Body of pancreas (tissue), 4 donors: ENCODE measurements around the gene TADA2B. TPM values are rescaled to one million over a fixed set of nuclear protein-coding genes. Genes with fewer than 3 reads are reported as not detected.
"Not testable (repeated sequence)": the region's sequence is repeated elsewhere in the genome, so short reads cannot be mapped to it uniquely, and the experiment has no call there.

Source experiments
- ATAC-seq: fragments of 150-250 bp; one replicate; pipeline ENCODE4 v1.9.1; 2016
- DNase-seq, 4 donors: peaks; one replicate each; pipeline ENCODE4 v3.0.0-alpha.2; 2019
- H3K27ac ChIP-seq, 4 donors: fragments of 200-600 bp; sonication (generic); 1 replicate in 3 of 4; 2 replicates in 1 of 4; pipeline versions ENCODE4 v1.5.1 to v1.6.1; 2016 to 2019; ENCODE audit warnings: mild to moderate bottlenecking in 1 of 4, mixed read lengths in 1 of 4, moderate library complexity in 1 of 4
- H3K27me3 ChIP-seq, 2 donors: fragments of 200-600 bp; sonication (generic); one replicate each; pipeline ENCODE4 v1.6.0; 2016; ENCODE audit warnings: mild to moderate bottlenecking in 1 of 2
- H3K36me3 ChIP-seq, 2 donors: fragments of 200-600 bp; sonication (generic); replicated peaks in 1 of 2; 2 replicates each; pipeline ENCODE4 v1.5.1; 2016; ENCODE audit warnings: low read depth in 2 of 2; ENCODE audit not compliant: insufficient read depth in 1 of 2
- H3K4me1 ChIP-seq: fragments of 200-600 bp; sonication (generic); one replicate; pipeline ENCODE4 v1.6.0; 2016
- H3K4me3 ChIP-seq, 2 donors: fragments of 200-600 bp; sonication (generic); 1 replicate in 1 of 2; 2 replicates in 1 of 2; pipeline ENCODE4 v1.5.1; 2016 to 2019
- H3K9me3 ChIP-seq, 3 donors: fragments of 200-600 bp; sonication (generic); 1 replicate in 2 of 3; 2 replicates in 1 of 3; pipeline ENCODE4 v1.5.1; 2016
- POLR2A ChIP-seq, 3 donors: fragments of 450-650 bp; IDR thresholded peaks; one replicate each; pipeline ENCODE4 v1.6.1; 2016; ENCODE audit warnings: antibody characterized with exemption in 3 of 3, mild to moderate bottlenecking in 2 of 3
- WGBS, 2 donors: methylation state at CpG; one replicate each; pipeline ENCODE4 v1.1.5; 2017; 5-methylcytosine and 5-hydroxymethylcytosine counted together
- intact Hi-C: fragments of 100-400 bp; cut with DNase I; formaldehyde crosslinking; loops from one replicate; pipeline ENCODE4 v1.15.1; 2023
- total RNA-seq, 2 donors: library from RNA; depleted of rRNA; stranded (reverse); fragments of >200 nt; gene quantifications; one replicate each; pipeline ENCODE4 v1.1.0, GENCODE V29; 2016
- TF ChIP-seq, protein P1 (sequence below), 7 experiments: fragments of 450-650 bp in 4 of 7; fragments of 200-600 bp in 3 of 7; sonication (generic) in 3 of 7; IDR thresholded peaks; one replicate each; pipeline ENCODE4 v1.5.1; 2016 to 2019; ENCODE audit warnings: antibody characterized with exemption in 7 of 7

TADA2B gene
- total RNA-seq, 2 donors from 2014 or later, result 18.1 to 20.0 TPM

DNA sequence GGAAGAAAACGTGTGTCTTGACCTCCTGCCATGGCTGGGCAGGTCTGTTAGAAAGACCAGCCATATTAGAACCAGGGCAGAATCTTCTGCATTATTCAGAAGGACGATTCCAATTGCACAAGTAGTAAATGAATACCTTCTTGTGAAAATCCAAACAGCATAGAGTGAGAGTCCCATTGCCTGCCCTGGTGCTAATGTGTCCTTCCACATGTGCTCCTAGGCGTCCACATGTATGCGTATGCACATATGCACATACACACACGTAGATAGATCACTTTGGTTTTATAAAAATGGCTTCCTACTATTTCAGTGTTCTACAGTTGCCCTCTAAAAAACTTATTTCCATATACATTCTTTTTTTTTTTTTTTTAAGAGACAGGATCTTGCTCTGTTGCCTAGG lies 34.9 kb downstream of the TADA2B start:
- DNase-seq (no peak), ATAC-seq (no peak)
- no peak overlapping the region for H3K4me3 ChIP-seq
- WGBS, 2 donors, result 78% methylated on average over 5 of the region's 5 CpGs
- no peaks in the 10 kb centered on the region for H3K27me3 ChIP-seq
- TF ChIP-seq POLR2A (IDR thresholded peaks at IDR 0.05), result no peak
- TF ChIP-seq, protein P1, sequence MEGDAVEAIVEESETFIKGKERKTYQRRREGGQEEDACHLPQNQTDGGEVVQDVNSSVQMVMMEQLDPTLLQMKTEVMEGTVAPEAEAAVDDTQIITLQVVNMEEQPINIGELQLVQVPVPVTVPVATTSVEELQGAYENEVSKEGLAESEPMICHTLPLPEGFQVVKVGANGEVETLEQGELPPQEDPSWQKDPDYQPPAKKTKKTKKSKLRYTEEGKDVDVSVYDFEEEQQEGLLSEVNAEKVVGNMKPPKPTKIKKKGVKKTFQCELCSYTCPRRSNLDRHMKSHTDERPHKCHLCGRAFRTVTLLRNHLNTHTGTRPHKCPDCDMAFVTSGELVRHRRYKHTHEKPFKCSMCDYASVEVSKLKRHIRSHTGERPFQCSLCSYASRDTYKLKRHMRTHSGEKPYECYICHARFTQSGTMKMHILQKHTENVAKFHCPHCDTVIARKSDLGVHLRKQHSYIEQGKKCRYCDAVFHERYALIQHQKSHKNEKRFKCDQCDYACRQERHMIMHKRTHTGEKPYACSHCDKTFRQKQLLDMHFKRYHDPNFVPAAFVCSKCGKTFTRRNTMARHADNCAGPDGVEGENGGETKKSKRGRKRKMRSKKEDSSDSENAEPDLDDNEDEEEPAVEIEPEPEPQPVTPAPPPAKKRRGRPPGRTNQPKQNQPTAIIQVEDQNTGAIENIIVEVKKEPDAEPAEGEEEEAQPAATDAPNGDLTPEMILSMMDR (IDR thresholded peaks at IDR 0.05), result no peak
- no peaks in the 10 kb centered on the region for H3K36me3 ChIP-seq
- intact Hi-C loops, result loop anchor here (10.0 kb wide), 1 partner anchor 103 kb away; no protein-coding TSS in a partner anchor
- H3K4me1 ChIP-seq, result peaks cover 5% of the 10 kb centered on the region
- no peaks in the 10 kb centered on the region for H3K9me3 ChIP-seq
- no peak overlapping the region for H3K27ac ChIP-seq

DNA sequence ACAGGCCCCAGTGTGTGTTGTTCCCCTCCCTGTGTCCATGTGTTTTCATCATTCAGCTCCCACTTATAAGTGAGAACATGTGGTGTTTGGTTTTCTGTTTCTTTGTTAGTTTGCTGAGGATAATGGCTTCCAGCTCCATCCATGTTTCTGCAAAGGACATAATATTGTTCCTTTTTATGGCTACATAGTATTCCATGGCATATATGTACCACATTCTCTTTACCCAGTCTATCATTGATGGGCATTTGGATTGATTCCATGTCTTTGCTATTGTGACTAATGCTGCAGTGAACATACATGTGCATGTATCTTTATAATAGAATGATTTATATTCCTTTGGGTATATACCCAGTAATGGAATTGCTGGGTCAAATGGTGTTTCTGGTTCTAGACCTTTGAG lies 36.3 kb downstream of the TADA2B start:
- not testable (repeated sequence) for H3K27me3 ChIP-seq, H3K9me3 ChIP-seq, H3K4me1 ChIP-seq, H3K36me3 ChIP-seq, H3K4me3 ChIP-seq, H3K27ac ChIP-seq, DNase-seq, ATAC-seq
- intact Hi-C loops, result loop anchor here (10.0 kb wide), 1 partner anchor 105 kb away; no protein-coding TSS in a partner anchor

DNA sequence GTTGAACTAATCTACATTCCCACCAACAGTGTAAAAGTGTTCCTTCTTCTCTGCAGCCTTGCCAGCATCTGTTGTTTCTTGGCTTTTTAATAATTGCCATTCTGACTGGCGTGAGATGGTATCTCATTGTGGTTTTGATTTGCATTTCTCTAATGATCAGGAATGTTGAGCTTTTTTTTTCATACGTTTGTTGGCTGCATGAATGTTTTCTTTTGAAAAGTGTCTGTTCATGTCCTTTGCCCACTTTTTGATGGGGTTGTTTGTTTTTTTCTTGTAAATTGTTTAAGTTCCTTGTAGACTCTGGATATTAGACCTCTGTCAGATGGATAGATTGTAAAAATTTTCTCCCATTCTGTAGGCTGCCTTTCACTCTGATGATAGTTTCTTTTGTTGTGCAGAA lies 36.7 kb downstream of the TADA2B start:
- WGBS, 2 donors, result 88% methylated on average over 2 of the region's 2 CpGs
- not testable (repeated sequence) for H3K27ac ChIP-seq, H3K4me3 ChIP-seq, ATAC-seq, DNase-seq, H3K4me1 ChIP-seq, H3K27me3 ChIP-seq, H3K9me3 ChIP-seq, H3K36me3 ChIP-seq
- intact Hi-C loops, result loop anchor here (10.0 kb wide), 1 partner anchor 105 kb away; no protein-coding TSS in a partner anchor

DNA sequence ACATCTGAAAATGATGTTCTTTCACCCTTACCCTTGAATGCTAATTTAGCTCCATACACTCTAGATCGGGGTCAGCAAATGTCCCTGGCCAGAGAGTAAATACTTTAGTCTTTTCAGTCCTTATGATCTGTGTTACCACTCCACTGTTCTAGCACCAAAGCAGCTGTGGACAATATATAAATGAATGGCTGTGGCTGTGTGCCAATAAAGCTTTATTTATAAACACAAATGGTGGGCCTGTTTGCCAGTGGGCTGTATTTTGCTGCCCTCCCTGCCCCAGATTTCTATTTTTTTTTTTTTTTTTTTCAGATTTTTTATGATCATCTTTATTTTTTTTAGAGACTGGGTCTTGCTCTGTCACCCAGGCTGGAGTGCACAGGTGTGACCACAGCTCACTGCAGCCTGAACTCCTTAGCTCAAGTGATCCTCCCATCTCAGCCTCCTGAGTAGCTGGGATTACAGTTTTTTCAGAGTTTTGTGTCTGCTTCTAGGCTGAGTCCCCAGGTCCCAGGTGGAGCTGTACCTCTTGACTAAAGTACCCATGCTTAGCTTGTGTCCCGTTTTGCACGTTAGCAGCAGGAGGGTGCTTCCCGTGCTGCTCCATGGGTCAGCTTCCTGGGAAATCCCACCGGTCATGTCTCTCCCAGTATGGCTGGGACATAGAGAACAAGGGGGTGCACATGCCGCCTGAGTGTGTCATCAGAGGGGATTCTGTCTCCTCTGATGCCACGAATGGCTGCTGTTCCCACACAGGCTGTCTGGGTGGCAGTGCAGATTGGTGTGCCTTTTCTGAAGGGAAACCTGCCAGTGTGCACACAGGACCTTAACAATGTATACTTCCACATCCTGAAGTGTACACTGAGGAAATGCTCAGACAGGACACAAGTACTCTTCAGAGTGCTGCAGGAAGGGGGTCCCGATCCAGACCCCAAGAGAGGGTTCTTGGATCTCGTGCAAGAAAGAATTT lies 40.7 kb downstream of the TADA2B start:
- 72 to 77% methylated on average over 9 of the region's 9 CpGs for WGBS, 2 donors
- TF ChIP-seq, protein P1 (IDR thresholded peaks at IDR 0.05), result no peak
- H3K36me3 ChIP-seq, result no peaks in the 10 kb centered on the region
- intact Hi-C loops, result no loop called here
- no peak overlapping the region for H3K4me3 ChIP-seq
- no peak overlapping the region for H3K27ac ChIP-seq
- H3K4me1 ChIP-seq, result peaks cover 17% of the 10 kb centered on the region
- DNase-seq (no peak), ATAC-seq (no peak)
- H3K9me3 ChIP-seq, result no peaks in the 10 kb centered on the region
- H3K27me3 ChIP-seq, result no peaks in the 10 kb centered on the region

DNA sequence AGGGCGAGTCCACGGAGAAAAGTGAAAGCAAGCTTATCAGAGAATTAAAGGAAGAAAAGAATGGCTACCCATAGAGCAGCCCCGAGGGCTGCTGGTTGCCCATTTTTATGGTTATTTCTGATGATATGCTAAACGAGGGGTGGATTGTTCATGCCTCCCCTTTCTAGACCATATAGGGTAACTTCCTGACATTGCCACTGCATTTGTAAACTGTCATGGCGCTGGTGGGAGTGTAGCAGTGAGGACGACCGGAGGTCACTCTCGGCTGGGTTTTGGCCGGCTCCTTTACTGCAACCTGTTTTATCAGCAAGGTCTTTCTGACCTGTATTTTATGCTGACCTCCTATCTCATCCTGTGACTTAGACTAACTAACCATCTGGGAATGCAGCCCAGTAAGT lies 41.4 kb downstream of the TADA2B start:
- H3K27ac ChIP-seq, ATAC-seq, H3K4me3 ChIP-seq, H3K27me3 ChIP-seq, intact Hi-C loops, H3K9me3 ChIP-seq, H3K36me3 ChIP-seq: not testable (repeated sequence)
- peak in 1 of 4 donors; percentile 50 for DNase-seq
- 21 to 44% methylated on average over 9 of the region's 9 CpGs for WGBS, 2 donors
- H3K4me1 ChIP-seq, result peaks cover 24% of the 10 kb centered on the region

DNA sequence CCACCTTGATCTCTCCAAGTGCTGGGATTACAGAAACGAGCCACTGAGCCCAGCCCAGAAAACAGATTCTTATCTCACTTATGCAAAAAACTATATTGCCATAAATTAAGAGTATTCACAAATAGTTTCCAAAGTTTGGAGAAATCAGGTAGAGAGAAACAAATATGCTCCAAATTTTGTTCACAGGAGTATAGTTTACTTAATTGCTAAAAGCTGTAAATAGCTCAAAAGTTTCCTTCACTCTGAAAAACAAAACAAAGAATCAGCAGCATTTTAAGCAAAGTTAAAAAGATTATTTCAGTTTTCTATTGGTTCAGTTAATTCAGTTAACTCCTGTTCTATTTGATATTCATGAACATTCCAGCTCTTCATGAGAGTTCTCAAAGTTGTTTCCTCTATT lies 43.2 kb downstream of the TADA2B start:
- Histone ChIP-seq H3K4me1 (peaks cover 30% of the 10 kb centered on the region), H3K27me3 (no peaks in the 10 kb centered on the region), H3K9me3 (no peaks in the 10 kb centered on the region), H3K4me3 (no peak overlapping the region), H3K27ac (no peak overlapping the region), H3K36me3 (no peaks in the 10 kb centered on the region)
- intact Hi-C loops, result no loop called here
- ATAC-seq, result no peak
- TF ChIP-seq POLR2A (IDR thresholded peaks at IDR 0.05), result no peak
- TF ChIP-seq, protein P1 (IDR thresholded peaks at IDR 0.05), result no peak
- 21 to 42% methylated on average over 1 of the region's 1 CpG for WGBS, 2 donors
- no peak for DNase-seq
